Osteoblast (primary cell): Measurements from ENCODE around the gene KCNH3. TPM values are rescaled to one million over a fixed set of nuclear protein-coding genes. Genes with fewer than 3 reads are reported as not detected.
"Not testable (repeated sequence)": the region's sequence is repeated elsewhere in the genome, so short reads cannot be mapped to it uniquely, and the experiment has no call there.

Experiments
- DNase-seq: peaks from one replicate; pipeline ENCODE4 v3.0.0; 2011; ENCODE audit warnings: low spot score, mixed read lengths; ENCODE audit not compliant: insufficient read length; ENCODE audit errors: missing footprints
- H2AFZ ChIP-seq: 2 replicates; pipeline ENCODE4 v1.6.0; 2011; ENCODE audit warnings: mild to moderate bottlenecking, low read length
- H3K27ac ChIP-seq: 2 replicates; pipeline ENCODE4 v1.5.1; 2011; ENCODE audit warnings: mild to moderate bottlenecking, low read depth, low read length, moderate library complexity
- H3K27me3 ChIP-seq: 2 replicates; pipeline ENCODE4 v1.6.0; 2012; ENCODE audit warnings: mild to moderate bottlenecking, control low read depth, inconsistent platforms, low read length, moderate library complexity; ENCODE audit not compliant: insufficient read depth
- H3K36me3 ChIP-seq: 2 replicates; pipeline ENCODE4 v1.5.1; 2011; ENCODE audit warnings: mild to moderate bottlenecking, low read length, control low read depth, moderate library complexity; ENCODE audit not compliant: insufficient read depth
- H3K4me1 ChIP-seq: 2 replicates; pipeline ENCODE4 v1.5.1; 2011; ENCODE audit warnings: mild to moderate bottlenecking, low read length, control low read depth, moderate library complexity; ENCODE audit not compliant: insufficient read depth
- H3K4me2 ChIP-seq: 2 replicates; pipeline ENCODE4 v1.6.0; 2011; ENCODE audit warnings: mild to moderate bottlenecking, low read length; ENCODE audit not compliant: insufficient read depth
- H3K4me3 ChIP-seq: fragments of 200-600 bp; sonication (generic); 3 replicates; pipeline ENCODE4 v1.5.1; 2012; ENCODE audit warnings: mild to moderate bottlenecking, low read length, inconsistent platforms; ENCODE audit not compliant: insufficient read depth
- H3K79me2 ChIP-seq: 2 replicates; pipeline ENCODE4 v1.6.0; 2012; ENCODE audit warnings: mild to moderate bottlenecking, low read length, control low read depth, inconsistent platforms; ENCODE audit not compliant: insufficient read depth
- H3K9me3 ChIP-seq: 2 replicates; pipeline ENCODE4 v1.5.1; 2011; ENCODE audit warnings: low read depth, low read length, control low read depth
- H4K20me1 ChIP-seq: 2 replicates; pipeline ENCODE4 v1.6.0; 2012; ENCODE audit warnings: mild to moderate bottlenecking, low read length, control low read depth; ENCODE audit not compliant: insufficient read depth
- small RNA-seq: library from RNA; depleted of rRNA; stranded (forward); fragments of <200 nt; gene quantifications from one replicate; pipeline ENCODE3, GENCODE V24; 2012
- total RNA-seq: library from RNA; depleted of rRNA; stranded (reverse); fragments of >200 nt; gene quantifications from 2 replicates; pipeline ENCODE4 v1.2.3, GENCODE V29; 2012
- TF ChIP-seq, protein P1 (sequence below): IDR thresholded peaks from 2 replicates; pipeline ENCODE4 v1.5.1; 2011; ENCODE audit warnings: mild to moderate bottlenecking, low read depth, low read length, moderate library complexity; ENCODE audit errors: extremely low read depth

KCNH3 gene
- total RNA-seq, 1 donor = not detected

DNA sequence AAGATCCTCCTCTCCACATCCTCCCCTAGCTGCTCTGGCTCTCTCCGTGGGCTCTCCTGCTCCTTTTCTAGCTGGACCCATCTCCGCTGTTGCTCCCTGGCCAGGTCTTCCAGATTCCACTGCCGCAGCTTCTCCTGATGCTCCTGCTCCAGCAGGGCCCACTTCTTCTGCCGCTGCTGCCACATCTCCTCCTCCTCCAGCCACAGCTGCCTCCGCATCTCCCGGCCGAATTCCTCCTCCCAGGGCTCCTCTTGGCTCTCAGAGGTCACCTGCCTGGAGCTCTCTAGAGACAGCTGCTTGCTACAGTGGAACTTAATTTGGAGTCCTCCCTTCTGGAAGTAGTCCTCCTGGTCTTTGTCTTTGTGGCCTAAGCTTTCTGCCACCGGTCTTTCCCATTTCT lies 61.1 kb downstream of the KCNH3 start:
- Histone ChIP-seq H3K27ac (no peak overlapping the region), H3K4me3 (no peak overlapping the region), H4K20me1 (no peaks in the 10 kb centered on the region), H2AFZ (no peak overlapping the region), H3K79me2 (no peaks in the 10 kb centered on the region), H3K27me3 (no peaks in the 10 kb centered on the region), H3K36me3 (peaks cover 3% of the 10 kb centered on the region), H3K9me3 (no peaks in the 10 kb centered on the region), H3K4me2 (no peak overlapping the region), H3K4me1 (no peaks in the 10 kb centered on the region)
- DNase-seq = no peak
- TF ChIP-seq, protein P1, sequence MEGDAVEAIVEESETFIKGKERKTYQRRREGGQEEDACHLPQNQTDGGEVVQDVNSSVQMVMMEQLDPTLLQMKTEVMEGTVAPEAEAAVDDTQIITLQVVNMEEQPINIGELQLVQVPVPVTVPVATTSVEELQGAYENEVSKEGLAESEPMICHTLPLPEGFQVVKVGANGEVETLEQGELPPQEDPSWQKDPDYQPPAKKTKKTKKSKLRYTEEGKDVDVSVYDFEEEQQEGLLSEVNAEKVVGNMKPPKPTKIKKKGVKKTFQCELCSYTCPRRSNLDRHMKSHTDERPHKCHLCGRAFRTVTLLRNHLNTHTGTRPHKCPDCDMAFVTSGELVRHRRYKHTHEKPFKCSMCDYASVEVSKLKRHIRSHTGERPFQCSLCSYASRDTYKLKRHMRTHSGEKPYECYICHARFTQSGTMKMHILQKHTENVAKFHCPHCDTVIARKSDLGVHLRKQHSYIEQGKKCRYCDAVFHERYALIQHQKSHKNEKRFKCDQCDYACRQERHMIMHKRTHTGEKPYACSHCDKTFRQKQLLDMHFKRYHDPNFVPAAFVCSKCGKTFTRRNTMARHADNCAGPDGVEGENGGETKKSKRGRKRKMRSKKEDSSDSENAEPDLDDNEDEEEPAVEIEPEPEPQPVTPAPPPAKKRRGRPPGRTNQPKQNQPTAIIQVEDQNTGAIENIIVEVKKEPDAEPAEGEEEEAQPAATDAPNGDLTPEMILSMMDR = no peak

DNA sequence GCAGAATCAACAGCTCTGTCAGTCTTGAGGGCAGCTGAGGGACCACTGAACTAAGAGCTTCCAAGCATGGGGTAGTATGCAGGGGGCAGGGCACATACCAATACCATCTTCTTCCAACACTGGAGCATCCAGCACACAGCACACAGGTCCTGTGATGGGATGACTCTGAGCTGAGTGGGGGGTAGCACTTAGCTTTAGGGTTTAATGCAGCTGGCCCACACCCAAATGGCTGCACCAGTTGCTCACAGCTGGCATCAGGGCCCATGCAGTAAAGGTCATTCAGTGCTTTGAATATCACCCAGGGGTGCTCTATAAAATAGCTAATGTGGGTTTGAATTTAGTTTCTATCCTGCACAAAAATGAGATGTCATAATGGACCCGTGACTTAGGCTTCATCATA lies 64.9 kb downstream of the KCNH3 start:
- no peaks in the 10 kb centered on the region for H3K27me3 ChIP-seq
- DNase-seq = no peak
- TF ChIP-seq, protein P1 = no peak
- H3K4me1 ChIP-seq = no peaks in the 10 kb centered on the region
- H3K27ac ChIP-seq = no peak overlapping the region
- H3K36me3 ChIP-seq = no peaks in the 10 kb centered on the region
- H4K20me1 ChIP-seq = no peaks in the 10 kb centered on the region
- no peak overlapping the region for H3K4me3 ChIP-seq
- H3K79me2 ChIP-seq = no peaks in the 10 kb centered on the region
- no peak overlapping the region for H2AFZ ChIP-seq
- H3K4me2 ChIP-seq = no peak overlapping the region
- no peaks in the 10 kb centered on the region for H3K9me3 ChIP-seq

DNA sequence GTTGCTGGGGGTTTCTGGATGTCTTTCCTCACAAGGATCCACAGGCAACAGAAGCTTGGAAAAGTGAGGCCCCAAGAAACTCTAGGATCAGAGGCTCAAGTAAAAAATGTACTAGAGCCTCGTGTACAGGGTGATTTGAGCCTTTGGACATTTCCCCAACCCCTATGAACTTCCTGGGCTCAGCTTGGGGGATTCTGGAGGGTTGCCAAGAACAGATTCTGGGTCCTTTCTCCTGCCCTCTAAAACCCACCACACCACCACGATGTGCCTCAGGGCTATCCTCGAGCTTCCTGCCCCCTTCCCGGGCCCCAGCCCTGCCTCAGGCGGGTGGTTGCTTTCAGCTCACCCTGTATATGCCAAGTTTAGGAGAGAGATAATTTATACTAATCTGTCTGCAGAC lies 66.0 kb downstream of the KCNH3 start:
- TF ChIP-seq, protein P1 = no peak
- H3K27ac ChIP-seq = no peak overlapping the region
- DNase-seq = no peak

DNA sequence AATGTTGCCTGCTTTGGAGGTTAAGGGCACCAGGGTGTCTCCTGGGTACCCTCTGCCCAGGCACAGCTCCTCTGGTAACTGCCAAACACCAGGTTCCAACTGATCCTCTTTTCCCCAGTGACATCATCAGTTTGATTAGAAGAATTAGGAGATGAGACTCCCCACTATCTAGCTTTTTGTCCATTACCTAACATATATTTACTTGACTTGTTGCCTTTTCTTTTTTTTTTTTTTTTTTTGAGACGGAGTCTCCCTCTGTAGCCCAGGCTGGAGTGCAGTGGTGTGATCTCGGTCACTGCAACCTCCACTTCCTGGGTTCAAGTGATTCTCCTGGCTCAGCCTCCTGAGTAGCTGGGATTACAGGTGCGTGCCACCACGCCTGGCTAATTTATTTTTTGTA lies 66.7 kb downstream of the KCNH3 start, which contains the start of gene FAM186B:
Gene FAM186B, minus strand, starts transcription at position 101 of the 400 bp plus-strand sequence. CDS start 162 bp downstream, outside the sequence.
- not testable (repeated sequence) for H4K20me1 ChIP-seq, DNase-seq, H3K4me3 ChIP-seq, H3K36me3 ChIP-seq, H3K4me1 ChIP-seq, H3K79me2 ChIP-seq, H3K27ac ChIP-seq, H3K27me3 ChIP-seq, H3K4me2 ChIP-seq, H2AFZ ChIP-seq, H3K9me3 ChIP-seq

More for the DNA sequence above, 66.0 kb downstream of the KCNH3 start:
- Histone ChIP-seq H3K79me2 (no peaks in the 10 kb centered on the region), H4K20me1 (no peaks in the 10 kb centered on the region), H3K4me1 (no peaks in the 10 kb centered on the region), H3K36me3 (no peaks in the 10 kb centered on the region), H3K4me2 (no peak overlapping the region), H3K27me3 (no peaks in the 10 kb centered on the region), H3K9me3 (no peaks in the 10 kb centered on the region), H3K4me3 (no peak overlapping the region), H2AFZ (no peak overlapping the region)

Small RNA genes within 50 kb of the gene (small RNA-seq; reads per million reads assigned to genes)
- not detected for gene POLR2KP1
- not detected for gene RNU6-834P

Other genes with a start within 250 kb of the KCNH3 start
- gene PRPH, start 243.9 kb upstream of the KCNH3 start, total RNA-seq = under 0.01 TPM in 1 of 2 replicates, not detected in the other
- 2.5 and 3.5 TPM in 2 replicates for gene TROAP, start 215.8 kb upstream of the KCNH3 start, total RNA-seq
- 0.36 TPM in 1 of 2 replicates, not detected in the other for gene C1QL4, start 201.8 kb upstream of the KCNH3 start, total RNA-seq
- 0.29 and 1.1 TPM in 2 replicates for gene DNAJC22, start 192.1 kb upstream of the KCNH3 start, total RNA-seq
- gene SPATS2, start 171.6 kb upstream of the KCNH3 start, total RNA-seq = 23.3 and 25.7 TPM in 2 replicates
- 51.0 and 56.5 TPM in 2 replicates for gene MCRS1, start 29.1 kb downstream of the KCNH3 start, total RNA-seq
- gene FAM186B, start 66.6 kb downstream of the KCNH3 start, total RNA-seq = 0.59 and 0.72 TPM in 2 replicates
- 11.6 and 12.4 TPM in 2 replicates for gene PRPF40B, start 84.5 kb downstream of the KCNH3 start, total RNA-seq
- 24.6 and 31.8 TPM in 2 replicates for gene FMNL3, start 168.4 kb downstream of the KCNH3 start, total RNA-seq
- 398 and 421 TPM in 2 replicates for gene TMBIM6, start 202.5 kb downstream of the KCNH3 start, total RNA-seq